K562 (cell line): ENCODE results near the gene NUP155. TPM values are rescaled to one million over a fixed set of nuclear protein-coding genes. Genes with fewer than 3 reads are reported as not detected.

ENCODE experiments used
- ATF7 ChIP-seq: fragments of 450-650 bp; IDR thresholded peaks from 2 replicates; pipeline ENCODE4 v1.7.1; 2014; ENCODE audit warnings: mild to moderate bottlenecking, moderate library complexity
- GABPA ChIP-seq: fragments of 200-800 bp; sonication (Bioruptor generic); conservative IDR thresholded peaks from 2 replicates; pipeline ENCODE4 v1.6.1; 2016; ENCODE audit warnings: low read depth, missing genetic modification characterization, missing compliant biosample characterization
- HDAC3 ChIP-seq: fragments of 450-650 bp; IDR thresholded peaks from 2 replicates; pipeline ENCODE4 v1.6.1; 2018; ENCODE audit warnings: borderline replicate concordance, mild to moderate bottlenecking, moderate library complexity; ENCODE audit not compliant: partially characterized antibody
- RBM25 ChIP-seq: fragments of 200-400 bp; formaldehyde crosslinking; IDR thresholded peaks from 2 replicates; pipeline ENCODE4 v1.6.1; 2018; ENCODE audit warnings: low read length, low read depth, moderate library complexity; ENCODE audit not compliant: severe bottlenecking
- THRA ChIP-seq: fragments of 450-650 bp; IDR thresholded peaks from 2 replicates; pipeline ENCODE4 v1.6.1; 2017; ENCODE audit warnings: mild to moderate bottlenecking, moderate library complexity
- ZBTB2 ChIP-seq: fragments of 450-650 bp; IDR thresholded peaks from 2 replicates; pipeline ENCODE4 v1.6.1; 2016; ENCODE audit warnings: antibody characterized with exemption
- ZNF354B ChIP-seq: fragments of 250-450 bp; sonication (Bioruptor Pico); IDR thresholded peaks from 2 replicates; pipeline ENCODE4 v1.4.0; 2020
- ZNF407 ChIP-seq: fragments of 450-650 bp; IDR thresholded peaks from 2 replicates; pipeline ENCODE4 v1.6.1; 2016; ENCODE audit warnings: low read depth
- ZNF778 ChIP-seq: fragments of 450-650 bp; formaldehyde crosslinking; IDR thresholded peaks from 2 replicates; pipeline ENCODE4 v1.4.0; 2020; ENCODE audit warnings: mild to moderate bottlenecking, moderate library complexity
- polyA plus RNA-seq, 8 experiments: library from polyadenylated mRNA; depleted of rRNA in 4 of 8; stranded (reverse) in 5 of 8; unstranded in 3 of 8; fragments of >200 nt; fragmentation: Nextera tagmentation in 2 of 8; fragmentation: Illumina TruSeq in 1 of 8; extraction: Ambion mirVana in 2 of 8; extraction: Trizol in 1 of 8; gene quantifications; 2 replicates each; pipeline versions ENCODE4 v1.2.1 to v1.2.3, GENCODE V29; 2011 to 2014; ENCODE audit warnings: inconsistent platforms in 1 of 8, missing spikeins in 1 of 8
- total RNA-seq, 7 experiments: library from RNA; depleted of rRNA in 6 of 7; stranded (reverse); fragments of >200 nt in 6 of 7; fragmentation: Illumina TruSeq in 2 of 7; extraction: Trizol in 2 of 7; gene quantifications; 2 replicates each; pipeline versions ENCODE4 v1.2.1 to v1.2.3, GENCODE V29; 2011 to 2021; ENCODE audit warnings: low replicate concordance in 1 of 7

The NUP155 gene
- total and polyA plus RNA-seq, 9 of the 15 experiments (the other 6 are each of a cell fraction or from before 2014, with no cell fraction given), result 39.3 to 130 (median 77.0) TPM

- TF ChIP-seq ZNF407 (no peak), GABPA (no peak), ZNF354B (no peak), ATF7 (no peak), HDAC3 (no peak), RBM25 (no peak), ZBTB2 (no peak), THRA (no peak), ZNF778 (CRISPR knock-in tag) (no peak)
These were observed 4.2 kb upstream of the NUP155 start (continued) for GRCh38 chr5:37375091-37375490.
